AG09309 (cell line): ENCODE measurements around the gene ODAD3.
"Not testable (repeated sequence)": the region's sequence is repeated elsewhere in the genome, so short reads cannot be mapped to it uniquely, and the experiment has no call there.

ENCODE experiments used
- DNase-seq: peaks from one replicate; pipeline ENCODE4 v3.0.0-alpha.2; 2010; ENCODE audit warnings: low read depth
- H3K4me3 ChIP-seq: 2 replicates; pipeline ENCODE4 v1.5.1; 2011; ENCODE audit warnings: mild to moderate bottlenecking, low read depth, low read length, moderate library complexity; ENCODE audit not compliant: control insufficient read depth
- CTCF ChIP-seq: IDR thresholded peaks from 2 replicates; pipeline ENCODE4 v1.5.1; 2011; ENCODE audit warnings: mild to moderate bottlenecking, low read depth, low read length, inconsistent platforms; ENCODE audit not compliant: insufficient read depth, control insufficient read depth; ENCODE audit errors: missing control alignments

Gene ODAD3

GRCh38 chr19:11479898-11480714 lies 45.2 kb upstream of the ODAD3 start:
- no peak for DNase-seq
- no peak overlapping the region for H3K4me3 ChIP-seq
- TF ChIP-seq CTCF: no peak

GRCh38 chr19:11479090-11479897 lies 44.4 kb upstream of the ODAD3 start:
- H3K4me3 ChIP-seq: no peak overlapping the region
- no peak for TF ChIP-seq CTCF
- no peak for DNase-seq

- DNase-seq: no peak
- TF ChIP-seq CTCF: no peak
- no peak overlapping the region for H3K4me3 ChIP-seq
Observed at GRCh38 chr19:11478167-11479089, 43.5 kb upstream of the ODAD3 start.

- no peak for DNase-seq
- TF ChIP-seq CTCF: no peak
- no peak overlapping the region for H3K4me3 ChIP-seq
Observed at GRCh38 chr19:11475861-11476260, 40.9 kb upstream of the ODAD3 start.

- not testable (repeated sequence) for DNase-seq, H3K4me3 ChIP-seq
Observed at GRCh38 chr19:11475343-11475742, 40.4 kb upstream of the ODAD3 start.

- H3K4me3 ChIP-seq: no peak overlapping the region
- no peak for DNase-seq
- no peak for TF ChIP-seq CTCF
Observed at GRCh38 chr19:11473725-11474124, 38.8 kb upstream of the ODAD3 start.

- not testable (repeated sequence) for DNase-seq, H3K4me3 ChIP-seq
Observed at GRCh38 chr19:11468266-11468845, 33.4 kb upstream of the ODAD3 start.
